Activated T-helper 1 cell treated with Interleukin-2 at 50 U/mL for 16 hours (primary cell): ENCODE measurements around the gene TAX1BP3.
A peak's percentile ranks its signal among the peaks of the same experiment; 100 is the strongest.
"Not testable (repeated sequence)": the region's sequence is repeated elsewhere in the genome, so short reads cannot be mapped to it uniquely, and the experiment has no call there.

Experiments
- DNase-seq: peaks from one replicate; pipeline ENCODE4 v3.0.0-alpha.2; 2020; ENCODE audit warnings: low read depth

Gene TAX1BP3, protein sequence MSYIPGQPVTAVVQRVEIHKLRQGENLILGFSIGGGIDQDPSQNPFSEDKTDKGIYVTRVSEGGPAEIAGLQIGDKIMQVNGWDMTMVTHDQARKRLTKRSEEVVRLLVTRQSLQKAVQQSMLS

DNA sequence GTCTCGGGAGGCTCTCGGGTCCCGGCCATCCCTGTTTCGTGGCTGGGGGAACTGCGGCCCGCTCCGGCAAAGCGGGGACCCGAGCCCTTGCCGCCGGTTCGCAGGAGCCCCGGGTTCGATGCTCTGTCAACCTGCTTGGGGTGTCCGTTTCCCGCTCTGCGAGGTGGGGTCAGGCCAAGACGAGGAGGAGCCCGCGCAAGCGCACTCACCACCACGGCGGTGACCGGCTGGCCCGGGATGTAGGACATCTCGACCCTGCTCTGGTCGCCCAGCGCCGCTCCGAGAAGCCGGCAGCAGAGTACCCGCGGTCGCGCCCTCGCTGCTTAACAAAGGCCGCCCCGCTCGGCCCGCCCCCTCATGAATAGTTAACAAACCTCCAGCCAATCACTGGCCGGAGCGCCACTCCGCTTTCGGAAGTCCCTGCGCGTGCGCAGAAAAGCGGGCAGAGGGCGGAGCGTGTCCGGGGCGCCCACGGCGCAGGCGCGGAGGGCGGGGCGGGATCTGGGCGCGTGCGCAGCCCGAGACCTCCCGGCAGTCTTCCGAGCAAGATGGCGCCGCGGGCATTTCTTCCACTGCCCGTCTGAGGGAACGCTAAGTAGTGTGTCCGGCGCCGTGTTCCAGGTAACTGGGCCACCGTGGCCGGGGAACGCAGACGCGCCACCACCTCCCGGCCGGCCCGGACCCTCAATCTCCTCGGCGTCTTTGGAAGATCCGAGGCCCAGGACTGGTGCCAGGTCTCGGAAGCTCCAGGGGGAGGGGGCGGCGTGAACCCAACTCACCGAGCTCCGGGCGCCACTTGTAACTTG lies at the start of gene TAX1BP3, which contains the start of gene EMC6:
Gene TAX1BP3 (minus strand): TSS at position 300 of the 806 bp plus-strand sequence. CDS start 52 bp downstream, at position 248.
Gene EMC6 (plus strand): TSS at position 534 of the 806 bp plus-strand sequence. CDS start 335 bp downstream, outside the sequence.
- DNase-seq, result peak; percentile 99

DNA sequence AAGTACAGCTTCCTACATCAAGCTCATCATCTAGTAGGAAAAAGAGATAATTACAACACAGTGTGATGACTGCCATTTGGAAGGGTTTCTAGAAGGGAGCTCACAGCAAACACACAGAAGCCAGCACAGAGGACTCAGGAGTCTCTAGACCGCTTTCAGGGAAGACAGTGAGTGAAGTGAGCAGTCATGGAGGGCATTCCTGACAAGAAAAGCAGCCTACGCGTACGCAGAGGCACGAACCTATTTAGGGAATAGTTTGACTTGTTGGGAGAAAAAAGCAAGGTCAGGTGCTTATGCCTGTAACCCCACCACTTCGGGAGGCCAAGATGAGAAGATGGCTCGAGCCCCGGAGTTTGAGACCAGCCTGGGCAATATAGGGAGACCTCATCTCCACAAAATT lies 46.9 kb upstream of the TAX1BP3 start:
- no peak for DNase-seq

DNA sequence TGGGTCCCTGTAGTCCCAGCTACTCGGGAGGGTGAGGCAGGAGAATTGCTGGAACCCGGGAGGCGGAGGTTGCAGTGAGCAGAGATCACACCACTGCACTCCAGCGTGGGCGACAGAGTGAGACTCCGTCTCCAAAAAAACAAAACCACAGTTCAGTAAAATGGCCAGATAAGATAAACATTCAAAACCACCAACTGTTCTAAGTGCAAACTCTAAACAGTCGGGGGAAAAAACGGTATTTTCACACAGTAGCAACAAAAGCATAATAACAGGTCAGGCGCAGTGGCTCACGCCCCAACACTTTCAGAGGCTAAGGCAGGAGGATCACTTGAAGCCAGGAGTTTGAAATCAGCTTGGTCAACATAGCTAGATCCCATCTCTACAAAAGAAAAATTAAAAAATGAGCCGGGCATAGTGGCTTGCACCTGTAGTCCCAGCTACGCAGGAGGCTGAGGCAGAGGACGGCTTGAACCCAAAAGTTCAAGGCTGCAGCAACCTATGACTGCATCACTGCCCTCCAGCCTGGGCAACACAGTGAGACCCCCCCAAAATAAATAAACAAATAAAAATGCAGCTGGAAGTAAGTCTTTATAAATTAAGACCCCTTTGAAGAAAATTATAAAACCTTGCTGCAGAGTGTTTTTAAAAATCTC lies 44.6 kb upstream of the TAX1BP3 start:
- DNase-seq, result no peak

DNA sequence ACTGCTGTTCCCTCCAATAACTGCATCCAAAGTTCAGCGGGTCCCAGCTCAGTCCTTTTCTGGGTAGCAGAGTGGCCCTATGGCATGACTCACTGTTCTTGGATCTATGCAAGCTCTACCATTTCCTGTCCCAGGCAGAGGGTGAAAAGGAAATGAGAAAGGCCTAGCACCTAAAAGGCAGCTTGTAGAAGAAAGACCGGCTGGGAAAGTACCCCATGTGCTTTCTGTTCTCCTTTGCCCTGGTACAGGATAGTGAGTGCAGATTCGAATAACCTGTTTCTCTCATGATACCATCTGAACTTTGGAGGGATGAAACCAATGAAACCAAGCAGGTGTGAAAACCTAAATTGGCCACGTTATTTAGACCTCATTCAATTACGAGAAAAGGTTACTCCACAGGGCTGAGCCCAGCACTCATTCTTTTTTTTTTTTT lies 42.6 kb upstream of the TAX1BP3 start:
- peak; percentile 44 for DNase-seq

DNA sequence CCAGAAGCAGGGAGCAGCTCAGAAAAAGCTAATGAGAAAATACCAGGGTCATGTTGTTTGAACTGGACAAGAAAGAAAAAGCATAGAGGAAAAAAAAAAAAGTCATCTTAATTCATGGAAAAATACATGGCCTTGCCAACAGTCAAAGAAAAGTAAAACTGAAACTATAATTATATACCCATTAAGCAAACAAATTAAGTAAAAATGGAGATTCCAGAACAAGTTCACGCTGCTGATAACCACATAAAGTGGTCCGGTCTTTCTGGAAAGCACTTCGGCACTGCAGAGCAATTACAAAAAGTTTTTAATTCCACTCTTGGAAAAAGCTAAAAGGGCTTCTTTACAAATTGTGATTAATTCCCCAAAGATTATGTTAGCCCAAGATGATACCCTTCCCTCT lies 40.0 kb upstream of the TAX1BP3 start:
- DNase-seq, result no peak

DNA sequence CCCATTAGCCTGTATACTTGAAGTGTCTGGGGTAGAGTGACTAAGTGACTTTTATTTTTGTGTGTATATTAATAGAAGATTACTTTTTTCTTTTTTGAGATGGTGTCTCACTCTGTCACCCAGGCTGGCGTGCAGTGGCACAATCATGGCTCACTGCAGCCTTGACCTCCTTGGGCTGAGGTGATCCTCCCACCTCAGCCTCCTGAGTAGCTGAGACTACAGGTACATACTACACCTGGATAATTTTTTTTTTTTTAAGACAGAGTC lies 37.3 kb upstream of the TAX1BP3 start:
- DNase-seq, result not testable (repeated sequence)

DNA sequence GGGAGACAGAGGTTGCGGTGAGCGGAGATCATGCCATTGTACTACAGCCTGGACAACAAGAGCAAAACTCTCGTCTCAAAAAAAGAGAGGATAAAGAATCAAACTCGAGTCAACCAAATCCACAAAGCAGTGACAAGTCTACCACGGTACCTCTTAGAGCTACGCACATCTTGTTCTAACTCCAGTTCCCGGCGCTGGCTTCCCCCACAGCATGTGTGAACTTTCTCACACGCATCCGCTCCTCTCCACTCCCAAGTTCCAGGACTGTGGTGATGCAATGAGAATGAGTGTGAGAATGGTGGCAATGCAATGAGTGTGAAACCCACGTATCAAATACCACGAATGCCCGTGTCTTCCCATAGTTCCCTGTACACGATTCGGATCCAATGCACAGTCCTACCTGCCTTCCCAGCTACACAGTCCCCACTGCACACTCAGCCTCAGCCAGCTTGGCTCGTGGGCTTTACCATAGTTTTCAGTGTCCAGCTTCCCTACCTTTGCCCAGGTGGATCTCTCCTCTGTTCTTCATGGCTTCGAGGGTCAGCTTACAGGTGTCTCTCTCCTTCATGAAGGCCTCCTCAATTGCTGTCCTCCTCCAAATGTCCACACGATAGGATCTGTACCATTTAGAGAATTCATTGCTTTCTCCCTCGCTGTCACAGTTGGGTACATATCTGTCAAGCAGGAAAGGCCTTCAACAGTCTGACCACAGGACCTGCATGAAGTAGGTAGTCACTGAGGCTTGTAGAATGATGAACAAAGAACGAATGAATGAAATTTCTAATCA lies 36.7 kb upstream of the TAX1BP3 start:
- no peak for DNase-seq

DNA sequence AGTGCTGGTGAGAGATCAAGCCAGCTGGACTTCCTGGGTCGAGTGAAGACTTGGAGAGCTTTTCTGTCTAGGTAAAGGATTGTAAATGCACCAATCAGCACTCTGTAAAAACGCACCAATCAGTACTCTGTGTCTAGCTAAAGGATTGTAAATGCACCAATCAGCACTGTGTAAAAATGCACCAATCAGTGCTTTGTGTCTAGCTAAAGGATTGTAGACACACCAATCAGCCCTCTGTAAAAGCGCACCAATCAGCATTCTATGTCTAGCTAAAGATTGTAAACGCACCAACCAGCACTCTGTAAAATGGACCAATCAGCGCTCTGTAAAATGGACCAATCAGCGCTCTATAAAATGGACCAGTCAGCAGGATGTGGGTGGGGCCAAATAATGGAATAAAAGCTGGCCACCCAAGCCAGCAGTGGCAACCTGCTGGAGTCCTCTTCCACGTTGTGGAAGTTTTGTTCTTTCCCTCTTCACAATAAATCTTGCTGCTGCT lies 33.7 kb upstream of the TAX1BP3 start:
- DNase-seq, result not testable (repeated sequence)

DNA sequence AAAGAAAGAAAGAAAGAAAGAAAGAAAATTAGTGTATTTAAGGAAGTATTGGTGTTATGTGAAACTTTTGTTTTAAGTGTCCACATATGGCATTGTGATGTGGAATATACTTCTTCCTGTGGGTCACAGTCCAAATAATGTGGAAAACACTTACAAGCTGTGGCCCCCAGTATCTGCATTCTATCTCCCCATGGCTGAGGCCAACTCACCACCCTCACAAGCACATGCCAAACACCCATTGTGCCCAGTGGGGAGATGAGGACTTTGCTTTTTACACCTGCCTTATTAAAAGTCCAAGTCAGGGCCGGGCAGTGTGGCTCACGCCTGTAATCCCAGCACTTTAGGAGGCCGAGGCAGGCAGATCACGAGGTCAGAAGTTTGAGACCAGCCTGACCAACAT lies 31.6 kb upstream of the TAX1BP3 start:
- no peak for DNase-seq

DNA sequence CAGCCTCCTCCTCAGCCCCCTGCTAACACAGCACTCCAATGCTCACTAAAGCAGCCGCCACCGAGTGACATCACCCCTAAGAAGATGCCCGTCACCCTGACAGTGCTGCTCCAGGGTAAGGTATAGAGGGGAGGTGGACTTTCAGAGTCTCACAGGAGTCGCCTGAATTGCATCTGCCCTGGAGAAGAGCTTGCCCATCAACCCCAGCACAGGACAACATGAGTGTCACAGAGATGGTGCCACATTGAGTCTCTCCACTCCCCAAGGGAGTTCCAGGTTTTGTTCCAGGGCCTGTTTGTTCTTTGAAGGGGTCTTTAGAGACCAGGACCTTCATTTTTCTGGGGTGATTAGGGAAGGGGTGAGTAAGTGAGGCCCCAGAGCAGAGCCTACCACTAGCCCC lies 29.8 kb upstream of the TAX1BP3 start:
- no peak for DNase-seq

DNA sequence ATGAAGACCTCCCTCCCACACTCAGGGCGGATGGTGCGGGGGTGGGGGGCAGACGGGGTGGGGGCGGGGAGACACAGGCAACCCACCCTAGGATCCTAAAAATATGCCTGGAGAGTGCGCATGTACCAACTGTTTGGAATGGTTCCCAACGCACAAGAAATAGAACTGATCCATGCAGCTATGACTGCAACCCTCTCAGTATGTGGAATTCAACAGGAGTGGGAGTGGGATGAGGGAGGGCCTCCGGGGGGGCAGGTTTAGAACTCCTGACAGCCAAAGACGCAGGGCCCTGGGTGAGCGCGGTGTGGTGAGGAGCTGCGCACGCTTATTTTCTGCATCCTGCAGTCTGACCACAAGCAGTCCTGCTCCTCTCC lies 28.7 kb upstream of the TAX1BP3 start:
- no peak for DNase-seq

DNA sequence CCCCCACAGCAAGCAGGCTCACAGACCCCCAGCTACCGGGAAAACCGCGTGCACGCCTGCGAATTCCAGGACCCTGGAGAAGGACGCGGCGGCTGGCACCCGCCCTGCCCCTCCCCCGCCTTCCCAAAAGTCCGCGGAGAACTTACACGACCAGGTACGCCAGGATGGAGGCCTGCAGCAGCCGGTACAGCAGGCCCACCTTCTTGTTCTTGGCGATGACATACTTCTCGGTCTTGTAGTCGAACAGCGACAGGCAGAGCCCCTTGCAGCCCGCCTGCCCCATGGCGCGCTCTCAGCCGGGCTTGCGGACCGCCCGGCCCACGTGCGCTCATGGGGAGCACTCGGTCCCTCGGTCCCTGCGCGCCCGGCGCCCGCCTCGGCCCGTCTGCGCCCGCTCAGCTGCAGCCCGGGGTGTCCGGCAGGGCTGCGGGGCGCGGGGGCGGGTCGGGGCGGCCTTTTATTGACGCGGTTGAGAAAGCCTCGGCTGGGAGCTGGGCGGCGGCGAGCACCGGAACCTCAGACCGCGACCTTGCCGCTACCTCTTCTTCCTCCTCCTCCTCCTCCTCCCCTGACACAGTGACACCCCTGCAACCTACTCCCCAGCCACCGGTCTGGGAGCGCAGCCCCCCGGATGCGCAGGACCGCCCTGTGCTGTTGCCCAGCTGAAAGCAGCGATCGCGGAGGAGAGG lies 27.5 kb upstream of the TAX1BP3 start, which contains the start of gene P2RX5:
Gene P2RX5 (minus strand): TSS at position 433 of the 689 bp plus-strand sequence. CDS start 150 bp downstream, at position 283.
- peak; percentile 21 for DNase-seq

DNA sequence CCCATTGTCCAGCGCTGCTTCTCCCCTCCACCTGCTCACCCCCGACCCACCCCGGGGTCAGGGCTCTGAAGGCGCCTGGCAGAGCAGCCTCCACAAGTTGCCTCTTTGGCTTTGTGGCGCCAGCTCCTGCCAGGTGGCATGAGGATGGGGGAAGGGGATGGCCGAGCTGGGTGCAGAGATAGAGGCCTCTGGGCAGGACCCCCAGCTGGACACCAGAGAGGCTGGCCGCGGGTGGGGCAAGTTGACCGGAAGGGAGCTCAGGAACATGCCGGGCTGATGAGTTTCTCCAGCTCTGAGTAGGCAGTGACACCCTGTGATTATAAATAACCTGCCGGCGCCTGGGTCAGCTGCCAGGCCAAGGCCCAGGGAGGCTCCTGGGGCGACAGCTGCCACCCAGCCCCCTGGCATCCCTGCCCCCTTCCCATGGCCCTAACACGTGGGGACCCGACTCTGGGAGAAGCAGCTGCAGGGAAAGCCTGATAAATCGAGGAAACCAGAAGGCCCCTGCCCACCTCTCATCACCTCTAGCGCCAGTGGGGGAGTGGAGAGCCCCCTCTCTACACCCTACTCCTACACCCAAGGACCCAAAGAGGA lies 26.8 kb upstream of the TAX1BP3 start:
- DNase-seq, result no peak

DNA sequence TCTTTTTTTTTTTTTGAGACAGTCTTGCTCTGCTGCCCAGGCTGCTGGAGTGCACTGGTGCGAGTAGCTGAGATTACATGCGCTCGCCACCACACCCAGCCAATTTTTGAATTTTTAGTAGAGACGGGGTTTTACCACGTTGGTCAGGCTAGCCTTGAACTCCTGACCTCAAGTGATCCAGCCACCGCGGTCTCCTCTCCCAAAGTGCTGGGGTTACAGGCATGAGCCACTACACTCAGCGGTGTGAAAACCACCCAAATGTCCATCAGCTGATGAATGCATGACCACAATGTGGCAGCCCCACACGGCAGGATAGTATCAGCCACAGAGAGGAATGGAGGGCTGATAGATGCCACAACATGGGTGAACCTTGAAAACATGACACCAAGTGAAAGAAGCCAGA lies 25.5 kb upstream of the TAX1BP3 start:
- DNase-seq, result no peak

DNA sequence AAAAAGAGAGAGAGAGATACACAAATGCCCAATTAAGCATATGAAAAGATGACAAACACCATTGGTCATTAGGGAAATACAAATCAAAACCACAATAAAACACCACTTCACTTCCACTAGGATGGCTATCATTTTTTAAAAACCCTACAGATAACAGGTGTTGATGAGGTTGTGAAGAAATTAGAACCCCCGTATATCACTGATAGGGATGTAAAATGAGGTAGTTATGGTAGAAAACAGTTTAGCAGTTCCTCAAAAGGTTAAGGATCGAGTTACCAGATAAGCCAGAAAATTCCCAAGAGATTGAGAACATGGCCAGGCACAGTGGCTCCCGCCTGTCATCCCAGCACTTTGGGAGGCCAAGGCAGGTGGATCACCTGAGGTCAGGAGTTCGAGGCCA lies 24.8 kb upstream of the TAX1BP3 start:
- DNase-seq, result no peak

DNA sequence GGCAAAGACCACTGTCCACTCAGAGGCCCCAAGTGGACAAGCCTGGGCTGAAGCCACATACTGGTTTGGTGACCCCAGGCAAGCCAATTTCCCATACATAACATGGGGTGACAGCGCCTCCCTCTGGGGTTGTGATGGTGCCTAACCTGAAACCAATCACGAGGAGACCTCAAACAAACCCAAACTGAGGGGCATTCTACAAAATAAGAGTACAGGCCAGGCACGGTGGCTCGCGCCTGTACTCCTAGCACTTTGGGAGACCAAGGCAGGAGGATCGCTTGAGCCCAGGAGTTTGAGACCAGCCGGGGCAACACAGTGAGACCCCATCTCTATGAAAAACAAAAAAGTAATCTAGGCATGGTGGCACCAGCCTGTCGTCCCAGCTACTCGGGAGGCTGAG lies 24.0 kb upstream of the TAX1BP3 start:
- no peak for DNase-seq

DNA sequence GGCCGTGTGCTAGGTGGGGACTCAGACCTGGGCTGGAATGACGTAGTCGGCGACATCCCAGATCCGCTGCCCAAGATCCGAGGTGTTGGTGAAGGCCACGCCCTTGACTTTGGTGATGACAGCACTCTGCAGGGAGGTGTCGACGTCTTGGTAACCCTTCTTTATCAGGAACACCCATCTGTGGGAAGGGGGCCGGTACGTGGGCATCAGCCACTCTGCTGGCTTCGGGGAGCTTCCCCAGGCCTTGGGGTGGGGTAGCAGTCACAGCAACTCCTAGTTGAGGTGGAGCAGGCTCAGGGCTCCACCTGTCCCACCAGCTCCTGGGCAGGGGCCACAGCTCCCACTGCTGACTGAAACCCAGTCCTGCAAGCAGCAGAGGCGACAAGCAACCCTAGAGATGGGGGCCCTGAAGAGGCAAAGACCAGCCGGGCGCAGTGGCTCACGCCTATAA lies 23.3 kb upstream of the TAX1BP3 start:
- DNase-seq, result no peak

DNA sequence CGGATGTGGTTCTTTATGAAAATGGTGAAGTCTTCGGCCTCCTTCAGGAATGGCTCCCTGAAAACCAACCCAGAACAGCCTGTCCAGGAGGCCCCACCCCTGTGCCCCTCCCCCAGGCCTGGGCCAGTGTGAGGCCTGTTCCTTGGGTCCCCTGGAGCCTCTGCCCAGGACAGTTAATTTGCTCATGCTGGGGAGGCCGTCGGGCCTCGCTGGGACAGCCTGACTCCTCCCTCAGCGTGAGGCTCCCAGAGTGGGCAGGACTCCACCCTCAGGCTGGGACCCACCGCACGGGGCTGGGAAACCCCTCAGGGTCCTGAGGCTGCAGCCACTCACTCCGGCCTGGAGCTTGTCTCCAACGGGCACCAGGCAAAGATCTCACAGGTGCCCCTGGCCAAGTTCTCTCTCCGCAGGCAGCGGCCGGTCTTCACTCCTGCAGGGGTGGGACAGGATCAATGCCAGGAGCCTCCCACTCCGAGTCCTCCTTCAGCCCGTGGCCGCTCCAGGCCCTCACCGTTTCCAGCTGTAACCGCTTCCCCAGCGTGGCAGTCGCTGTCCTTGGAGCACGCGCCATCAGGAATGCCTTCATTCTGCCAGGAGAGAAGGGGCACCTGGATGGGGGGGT lies 21.8 kb upstream of the TAX1BP3 start:
- no peak for DNase-seq

DNA sequence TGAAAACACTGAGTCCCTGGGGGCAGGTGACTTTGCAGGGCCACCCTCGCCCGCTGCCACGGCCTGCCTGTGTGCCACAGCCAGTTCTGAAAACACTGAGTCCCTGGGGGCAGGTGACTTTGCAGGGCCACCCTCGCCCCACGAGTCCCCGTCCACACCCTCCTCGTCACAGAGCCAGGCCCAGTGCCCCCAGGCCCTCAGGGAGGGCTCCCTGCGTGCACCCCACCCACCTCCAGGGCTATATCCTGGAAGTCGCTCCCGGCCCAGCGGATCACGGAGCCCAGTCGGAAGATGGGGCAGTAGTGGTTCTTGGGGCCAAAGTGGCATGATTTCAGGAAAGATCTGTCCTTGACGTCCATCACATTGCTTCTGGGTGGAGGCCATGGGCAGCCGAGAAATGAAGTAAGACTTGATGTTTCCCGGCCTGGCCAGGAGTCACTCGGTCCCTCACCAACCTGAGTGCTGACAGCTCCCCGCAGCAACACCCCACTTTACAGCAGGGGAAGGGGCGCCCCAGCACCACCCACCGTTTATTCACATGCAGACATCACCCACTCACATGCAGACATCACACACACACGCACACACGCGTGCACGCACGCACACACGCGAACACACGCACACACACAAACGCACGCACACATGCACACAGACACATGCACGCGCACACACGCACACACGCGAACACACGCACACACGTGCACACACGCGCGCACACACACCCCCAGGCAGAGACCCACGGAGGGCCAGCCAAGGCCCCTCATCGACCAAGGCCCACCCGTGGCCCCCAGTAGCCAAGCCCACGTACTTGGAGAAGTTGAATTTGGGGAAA lies 21.1 kb upstream of the TAX1BP3 start:
- no peak for DNase-seq

DNA sequence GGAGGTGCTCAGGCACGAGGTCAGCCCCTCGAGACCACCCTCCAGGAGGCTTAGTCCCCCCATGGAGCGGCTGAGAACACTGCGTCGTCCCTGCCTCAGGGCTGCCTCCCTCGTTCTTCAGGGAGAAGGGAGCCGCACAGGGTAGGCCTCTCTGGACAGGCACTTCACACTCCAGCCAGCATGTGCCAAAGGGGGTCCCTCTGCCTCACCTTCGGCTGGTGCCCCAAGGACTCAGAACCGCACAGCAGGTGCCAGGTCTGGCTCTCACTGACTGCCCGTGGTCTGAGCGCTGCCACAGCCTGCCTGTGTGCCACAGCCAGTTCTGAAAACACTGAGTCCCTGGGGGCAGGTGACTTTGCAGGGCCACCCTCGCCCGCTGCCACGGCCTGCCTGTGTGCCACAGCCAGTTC lies 20.5 kb upstream of the TAX1BP3 start:
- no peak for DNase-seq
